Activated CD8-positive, alpha-beta memory T cell treated with anti-CD3 and anti-CD28 coated beads, Interleukin-2, amount 10 ng/mL, durations not matched to agents 7 days and 5 days (primary cell): ENCODE data around the gene GATAD2A. TPM values are rescaled to one million over a fixed set of nuclear protein-coding genes. Genes with fewer than 3 reads are reported as not detected.

Source experiments
- ATAC-seq: fragments of 150-1000 bp; cut with Tn5 transposase; one replicate; pipeline ENCODE4 v1.10.0; 2021; ENCODE audit warnings: moderate library complexity
- CTCF ChIA-PET: fragments of 350-600 bp; sonication (Branson Sonifier 250); formaldehyde crosslinking; loops from one replicate; lab custom pipeline; 2021; ENCODE audit warnings: antibody characterized with exemption; lab: Charles Lee
- DNase-seq: peaks from one replicate; pipeline ENCODE4 v3.0.0-alpha.2; 2020
- H3K27ac Mint-ChIP-seq: one replicate; pipeline ENCODE4 v1.8.0; 2021; ENCODE audit warnings: mild to moderate bottlenecking, mixed read lengths
- H3K27me3 Mint-ChIP-seq: one replicate; pipeline ENCODE4 v1.8.0; 2021; ENCODE audit warnings: mixed read lengths
- H3K36me3 Mint-ChIP-seq: one replicate; pipeline ENCODE4 v1.8.0; 2021; ENCODE audit warnings: mild to moderate bottlenecking, mixed read lengths
- H3K4me1 Mint-ChIP-seq: one replicate; pipeline ENCODE4 v1.8.0; 2021; ENCODE audit warnings: mixed read lengths
- H3K4me3 Mint-ChIP-seq: one replicate; pipeline ENCODE4 v1.8.0; 2021; ENCODE audit warnings: mild to moderate bottlenecking, moderate library complexity, mixed read lengths
- H3K9me3 Mint-ChIP-seq: one replicate; pipeline ENCODE4 v1.8.0; 2022; ENCODE audit warnings: low read depth, mixed read lengths
- total RNA-seq, 2 experiments: library from RNA; stranded (reverse); gene quantifications; one replicate each; pipeline ENCODE4 v1.2.3, GENCODE V29; 2021

Gene GATAD2A
- total RNA-seq, 2 experiments from 2014 or later: 159 to 161 TPM

DNA sequence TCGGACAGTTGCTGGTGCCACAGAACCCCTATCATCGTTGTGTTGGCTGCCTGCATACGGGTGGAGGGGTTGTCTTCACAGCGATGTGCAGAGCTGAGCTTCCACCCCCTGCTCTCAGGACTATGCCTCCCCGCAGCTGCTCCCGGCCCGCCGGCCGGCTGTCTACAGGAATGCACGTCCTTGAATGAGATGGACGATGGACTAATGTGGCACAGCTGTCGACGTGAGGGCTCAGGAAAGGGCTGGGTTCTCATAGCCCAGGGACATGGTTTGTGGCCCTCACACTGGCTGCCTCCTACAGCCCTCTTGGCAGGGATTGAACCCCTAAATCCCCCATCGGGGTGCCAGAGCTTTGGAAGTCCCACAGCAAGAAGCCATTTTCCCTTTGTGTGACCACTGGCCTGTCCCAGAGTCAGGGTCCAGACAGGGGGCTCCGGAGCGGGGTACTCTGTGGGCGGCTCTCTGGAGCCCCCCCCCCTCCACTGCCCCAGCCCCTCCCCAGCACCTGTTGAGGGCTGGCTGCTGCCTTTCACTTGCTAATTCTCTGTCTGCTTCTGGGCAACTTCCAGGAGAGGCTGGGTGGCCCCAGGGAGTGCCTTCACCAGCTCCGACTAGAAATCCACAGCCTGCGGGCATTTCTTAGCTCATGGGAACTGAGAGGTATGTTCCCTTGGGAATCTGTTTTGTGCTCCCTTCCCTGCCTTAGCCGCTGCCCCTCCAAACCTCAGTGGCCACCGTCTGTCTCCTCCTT is 69.7 kb downstream of the GATAD2A start:
- H3K9me3 Mint-ChIP-seq: no peaks in the 10 kb centered on the region
- H3K4me3 Mint-ChIP-seq: no peak overlapping the region
- DNase-seq (no peak), ATAC-seq (no peak)
- H3K4me1 Mint-ChIP-seq: peaks cover 79% of the 10 kb centered on the region
- H3K27me3 Mint-ChIP-seq: no peaks in the 10 kb centered on the region
- H3K36me3 Mint-ChIP-seq: peaks cover 44% of the 10 kb centered on the region
- peak overlapping the region; percentile 88 for H3K27ac Mint-ChIP-seq
- CTCF ChIA-PET: interaction anchor here (1.0 to 1.9 kb wide), 4 partner anchors 14 to 31 kb away, joined by 3 to 11 read pairs (median 4); no protein-coding TSS in a partner anchor

DNA sequence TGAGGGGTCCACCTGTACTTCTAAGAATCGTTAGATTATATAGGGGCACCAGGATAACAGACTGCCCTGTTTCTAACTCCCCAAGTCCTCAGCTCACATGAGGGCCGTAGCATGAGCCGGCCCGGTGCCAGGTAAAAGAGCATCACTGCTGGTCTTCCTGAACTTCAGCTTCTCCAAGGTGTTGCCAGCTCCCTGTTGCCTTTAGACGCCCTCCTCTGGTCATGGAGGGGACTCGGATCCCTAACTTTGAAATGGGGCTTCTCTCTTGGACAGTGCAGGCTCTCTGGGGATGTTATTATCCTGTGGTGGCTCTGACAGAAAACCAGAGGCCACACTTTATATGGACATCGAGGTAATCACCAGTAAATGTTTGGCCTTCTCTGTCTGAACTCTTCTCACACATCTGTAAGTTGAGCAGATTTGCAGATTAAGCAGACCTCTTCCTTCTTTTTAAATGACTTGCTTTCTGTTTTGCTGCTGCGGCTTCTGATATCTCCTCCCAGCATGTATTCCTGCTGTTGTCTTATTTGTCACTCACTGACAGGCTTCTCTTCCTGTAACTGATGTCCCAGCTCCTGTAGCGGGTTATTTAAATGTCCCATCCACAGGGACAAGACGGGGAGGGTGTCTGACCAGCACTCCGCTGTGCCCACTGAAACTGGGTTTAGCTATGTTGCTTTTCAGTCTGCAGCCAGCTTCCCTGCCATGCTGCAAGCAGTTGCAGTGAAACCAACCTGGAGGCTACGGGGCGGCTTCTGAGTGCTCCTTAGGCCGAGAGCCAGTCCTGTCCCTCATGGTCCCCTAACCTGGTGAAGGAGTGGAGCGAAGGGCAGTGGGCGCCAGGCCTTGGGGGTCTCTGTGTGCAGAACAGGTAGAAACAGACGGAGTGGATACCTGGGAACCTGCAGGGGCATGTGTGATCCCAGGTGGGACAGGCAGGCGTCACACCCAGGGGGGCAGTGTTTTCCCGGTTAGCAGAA is 70.7 kb downstream of the GATAD2A start:
- Mint-ChIP-seq H3K9me3 (no peaks in the 10 kb centered on the region), H3K27ac (peak overlapping the region; percentile 60)
- no peak for ATAC-seq

GRCh38 chr19:19477705-19478383 is 72.4 kb downstream of the GATAD2A start:
- Mint-ChIP-seq H3K4me3 (no peak overlapping the region), H3K9me3 (no peaks in the 10 kb centered on the region), H3K36me3 (peaks cover 32% of the 10 kb centered on the region), H3K27ac (no peak overlapping the region), H3K27me3 (no peaks in the 10 kb centered on the region), H3K4me1 (peaks cover 72% of the 10 kb centered on the region)
- DNase-seq (no peak), ATAC-seq (no peak)
- CTCF ChIA-PET: interaction anchor here (1.6 kb wide), 1 partner anchor 73 kb away, joined by 8 read pairs; the partner anchor contains the start of gene GATAD2A

More for the DNA sequence above, 70.7 kb downstream of the GATAD2A start:
- Mint-ChIP-seq H3K36me3 (peaks cover 39% of the 10 kb centered on the region), H3K27me3 (no peaks in the 10 kb centered on the region), H3K4me1 (peaks cover 81% of the 10 kb centered on the region), H3K4me3 (no peak overlapping the region)
- CTCF ChIA-PET: interaction anchor here (1.0 to 1.9 kb wide), 5 partner anchors 13 to 32 kb away, joined by 3 to 11 read pairs (median 4); no protein-coding TSS in a partner anchor
- DNase-seq: no peak

GRCh38 chr19:19480688-19481087 is 75.2 kb downstream of the GATAD2A start:
- no peaks in the 10 kb centered on the region for H3K9me3 Mint-ChIP-seq
- peaks cover 57% of the 10 kb centered on the region for H3K4me1 Mint-ChIP-seq
- DNase-seq: no peak
- peaks cover 16% of the 10 kb centered on the region for H3K36me3 Mint-ChIP-seq
- CTCF ChIA-PET: interaction anchor here (1.3 kb wide), 1 partner anchor 21 kb away, joined by 3 read pairs; no protein-coding TSS in a partner anchor
- peak overlapping the region; percentile 57 for H3K27ac Mint-ChIP-seq
- peak; percentile 59 for ATAC-seq
- H3K4me3 Mint-ChIP-seq: no peak overlapping the region
- H3K27me3 Mint-ChIP-seq: no peaks in the 10 kb centered on the region

DNA sequence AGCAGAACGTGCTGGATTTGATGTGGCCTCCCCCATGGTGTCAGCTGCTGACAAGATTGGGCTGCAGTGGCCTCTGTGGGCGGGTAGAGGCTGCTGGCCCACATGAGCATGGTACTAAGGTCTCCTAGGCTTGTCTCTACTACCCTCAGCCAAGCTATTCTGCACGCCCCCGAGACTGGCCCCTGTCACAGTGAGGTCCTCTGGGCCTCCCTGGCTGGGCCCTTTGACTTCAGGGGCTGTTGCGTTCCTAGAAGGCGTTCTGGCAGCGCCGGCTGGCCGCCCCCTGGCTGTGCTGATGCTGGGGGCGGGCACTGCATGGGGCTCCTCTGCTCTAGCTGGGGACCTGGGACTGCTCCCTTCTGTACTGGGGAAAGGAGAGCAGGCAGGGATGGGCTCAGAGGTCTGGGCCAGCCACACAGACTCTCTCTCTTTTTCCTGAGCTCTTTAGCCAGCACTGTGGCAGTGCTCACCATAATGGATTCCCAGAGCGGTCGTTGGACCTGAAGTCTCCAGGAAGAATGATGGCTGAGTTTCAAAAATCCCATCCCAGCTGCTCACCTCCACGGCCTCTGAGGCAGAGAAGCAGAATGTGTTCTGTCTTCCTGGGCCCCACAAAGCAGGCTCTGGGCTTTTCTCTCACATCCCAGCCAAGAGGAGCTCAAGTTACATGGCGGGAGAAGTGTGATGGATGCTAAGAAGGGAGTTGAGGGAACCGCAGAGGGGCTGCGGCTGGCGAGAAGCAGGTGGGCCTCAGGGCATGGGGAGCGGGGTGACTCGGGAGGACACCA is 77.5 kb downstream of the GATAD2A start:
- Mint-ChIP-seq H3K27ac (peak overlapping the region; percentile 8), H3K36me3 (peaks cover 15% of the 10 kb centered on the region), H3K4me1 (peaks cover 50% of the 10 kb centered on the region), H3K27me3 (no peaks in the 10 kb centered on the region), H3K9me3 (no peaks in the 10 kb centered on the region), H3K4me3 (no peak overlapping the region)
- CTCF ChIA-PET: interaction anchor here (1.4 kb wide), 1 partner anchor 103 kb away, joined by 4 read pairs; no protein-coding TSS in a partner anchor
- no peak for DNase-seq
- no peak for ATAC-seq

DNA sequence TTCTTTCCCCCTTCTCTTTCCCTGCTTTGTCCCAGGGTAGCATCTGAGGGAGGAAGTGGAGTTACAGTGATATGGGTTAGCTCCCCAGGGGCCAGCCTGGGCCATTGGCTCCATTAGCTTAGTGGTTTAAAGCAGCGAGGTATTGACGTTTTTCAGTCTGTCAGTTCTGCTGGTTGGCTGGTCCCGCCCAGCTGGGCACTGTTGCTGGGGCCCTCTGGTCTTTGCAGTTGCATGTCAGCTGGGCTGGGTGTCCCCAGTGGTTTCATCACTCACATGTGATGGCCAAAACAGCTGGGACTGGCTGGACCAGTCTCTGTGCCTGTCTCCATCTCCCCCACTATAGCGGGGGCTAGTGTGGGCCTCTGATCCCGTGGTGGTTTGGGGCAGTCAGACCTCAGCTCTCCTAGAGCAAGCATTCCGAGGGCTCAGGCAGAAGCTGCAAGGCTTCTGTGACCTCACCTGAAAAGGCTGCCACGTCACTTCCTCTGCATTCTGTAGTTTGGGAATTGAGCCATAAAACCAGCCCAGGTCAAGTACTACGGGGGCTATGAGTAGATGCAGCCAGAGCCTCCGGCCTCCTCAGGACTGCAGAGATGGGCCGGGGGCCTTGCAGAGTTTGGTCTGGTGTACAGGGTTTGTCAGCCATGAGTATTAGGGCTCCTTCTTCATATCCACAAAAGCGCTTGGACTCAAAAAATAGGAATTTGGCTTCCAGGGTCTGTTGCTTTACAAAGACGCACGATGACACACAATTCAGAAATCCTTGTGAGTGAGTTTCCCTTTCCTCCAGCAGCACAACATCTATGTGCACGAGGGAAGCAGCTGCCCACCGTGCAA is 79.9 kb downstream of the GATAD2A start:
- DNase-seq (no peak), ATAC-seq (no peak)
- peak overlapping the region; percentile 67 for H3K27ac Mint-ChIP-seq
- H3K9me3 Mint-ChIP-seq: no peaks in the 10 kb centered on the region
- CTCF ChIA-PET: interaction anchor here (0.9 to 1.2 kb wide), 3 partner anchors 26 to 124 kb away, joined by 3 to 4 read pairs (median 3); partner anchors contain the start of genes NDUFA13 and TSSK6
- peaks cover 6% of the 10 kb centered on the region for H3K36me3 Mint-ChIP-seq
- no peak overlapping the region for H3K4me3 Mint-ChIP-seq
- H3K27me3 Mint-ChIP-seq: no peaks in the 10 kb centered on the region
- H3K4me1 Mint-ChIP-seq: peaks cover 59% of the 10 kb centered on the region

GRCh38 chr19:19485998-19486290 is 80.5 kb downstream of the GATAD2A start:
- Mint-ChIP-seq H3K4me3 (no peak overlapping the region), H3K27ac (no peak overlapping the region), H3K27me3 (no peaks in the 10 kb centered on the region), H3K4me1 (peaks cover 55% of the 10 kb centered on the region), H3K36me3 (peaks cover 7% of the 10 kb centered on the region), H3K9me3 (no peaks in the 10 kb centered on the region)
- DNase-seq (no peak), ATAC-seq (no peak)
- CTCF ChIA-PET: interaction anchor here (1.2 kb wide), 1 partner anchor 30 kb away, joined by 4 read pairs; the partner anchor contains the start of genes NDUFA13 and TSSK6

GRCh38 chr19:19486343-19487076 is 81.0 kb downstream of the GATAD2A start:
- no peaks in the 10 kb centered on the region for H3K27me3 Mint-ChIP-seq
- no peak for ATAC-seq
- peak overlapping the region; percentile 17 for H3K27ac Mint-ChIP-seq
- no peak for DNase-seq
- peaks cover 7% of the 10 kb centered on the region for H3K36me3 Mint-ChIP-seq
- no peaks in the 10 kb centered on the region for H3K9me3 Mint-ChIP-seq
- no peak overlapping the region for H3K4me3 Mint-ChIP-seq
- H3K4me1 Mint-ChIP-seq: peaks cover 49% of the 10 kb centered on the region
- CTCF ChIA-PET: interaction anchor here (5.1 kb wide), 1 partner anchor 80 kb away, joined by 62 read pairs; the partner anchor contains the start of gene GATAD2A

DNA sequence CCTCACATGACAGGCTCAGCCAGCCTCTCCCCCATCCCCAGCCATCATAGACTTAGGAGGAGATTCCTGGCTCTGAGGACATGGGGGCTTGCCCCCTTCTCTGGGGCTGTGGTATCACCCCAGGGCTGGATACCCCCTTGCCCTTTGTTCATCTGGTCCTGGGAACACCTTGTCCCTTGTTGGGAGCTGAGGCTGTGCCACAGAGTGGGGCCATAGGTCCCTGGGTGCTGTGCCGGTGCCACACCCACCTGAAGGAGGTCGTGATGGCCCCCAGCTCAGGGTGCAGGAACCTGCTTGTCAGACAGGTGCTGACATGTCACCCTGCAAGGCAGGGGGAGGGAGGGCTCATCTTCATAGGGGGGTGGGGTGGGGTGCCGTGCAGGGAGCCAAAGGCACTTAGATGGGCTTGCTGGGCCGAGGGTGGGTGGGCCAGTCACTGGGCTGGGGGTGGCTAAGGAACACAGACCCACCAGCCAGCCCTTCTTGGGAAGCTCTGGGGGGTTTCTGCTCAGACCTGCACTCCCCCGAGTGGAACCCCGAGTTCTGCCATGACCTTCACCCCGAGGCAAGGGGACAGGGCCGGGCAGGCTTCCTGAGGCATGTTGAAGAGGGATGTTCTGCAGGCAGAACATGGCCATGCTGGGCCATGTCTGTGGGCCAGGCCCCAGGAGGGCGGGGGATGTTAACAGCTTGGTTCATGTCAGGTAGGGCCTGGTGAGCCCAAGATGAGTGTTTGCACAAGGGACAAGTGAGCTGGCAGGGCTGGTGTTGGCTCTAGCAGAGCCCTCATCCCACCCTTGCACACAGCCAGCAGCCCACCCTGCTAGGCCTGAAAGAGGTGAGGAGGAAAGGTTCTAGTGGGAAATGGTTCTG is 81.8 kb downstream of the GATAD2A start:
- peaks cover 48% of the 10 kb centered on the region for H3K4me1 Mint-ChIP-seq
- peak overlapping the region; percentile 95 for H3K27ac Mint-ChIP-seq
- H3K27me3 Mint-ChIP-seq: no peaks in the 10 kb centered on the region
- H3K4me3 Mint-ChIP-seq: no peak overlapping the region
- H3K36me3 Mint-ChIP-seq: peaks cover 6% of the 10 kb centered on the region
- ATAC-seq (no peak), DNase-seq (no peak)
- CTCF ChIA-PET: interaction anchor here (0.8 to 5.9 kb wide), 8 partner anchors 11 to 123 kb away, joined by 3 to 145 read pairs (median 15); partner anchors contain the start of gene GATAD2A
- no peaks in the 10 kb centered on the region for H3K9me3 Mint-ChIP-seq
